Lower lobe of right lung (tissue), 2 donors: ENCODE data around the gene ARMC3. TPM values are rescaled to one million over a fixed set of nuclear protein-coding genes. Genes with fewer than 3 reads are reported as not detected.

Experiments
- ATAC-seq, 2 donors: fragments of 200-7000 bp; cut with Tn5 transposase; one replicate each; pipeline ENCODE4 v1.9.1; 2020 to 2022; ENCODE audit warnings: mild to moderate bottlenecking in 2 of 2, moderate library complexity in 2 of 2
- DNase-seq: peaks from one replicate; pipeline ENCODE4 v3.0.0-alpha.2; 2020
- H3K27ac ChIP-seq: fragments of 200-600 bp; one replicate; pipeline ENCODE4 v1.8.0; 2022
- H3K27me3 ChIP-seq: fragments of 200-600 bp; one replicate; pipeline ENCODE4 v1.8.0; 2022; ENCODE audit warnings: low read depth
- H3K36me3 ChIP-seq: fragments of 200-600 bp; one replicate; pipeline ENCODE4 v1.8.0; 2022; ENCODE audit warnings: mild to moderate bottlenecking
- H3K4me1 ChIP-seq: fragments of 200-600 bp; one replicate; pipeline ENCODE4 v1.8.0; 2022
- H3K4me3 ChIP-seq: fragments of 200-600 bp; one replicate; pipeline ENCODE4 v1.8.0; 2022; ENCODE audit warnings: mild to moderate bottlenecking
- H3K9me3 ChIP-seq: fragments of 200-600 bp; one replicate; pipeline ENCODE4 v1.8.0; 2022
- intact Hi-C: fragments of 100-400 bp; cut with DNase I; formaldehyde crosslinking; loops from one replicate; pipeline ENCODE4 v1.11.0; 2022
- total RNA-seq: library from RNA; stranded (reverse); fragmentation: NEBNext Ultra II Directional; extraction: Animal tissue kit (Norgen Biotek cat#: 25700); gene quantifications from one replicate; pipeline ENCODE4 v1.2.1, GENCODE V29; 2021
- TF ChIP-seq, protein P1 (sequence below): fragments of 200-600 bp; IDR thresholded peaks from one replicate; pipeline ENCODE4 v1.8.0; 2022; ENCODE audit warnings: antibody characterized with exemption, mild to moderate bottlenecking
- donor health status: DM: no; HTN: yes; CAD: no; lungs with severe emphysema.

Gene ARMC3
- total RNA-seq, 1 donor from 2014 or later = 9.6 TPM

DNA sequence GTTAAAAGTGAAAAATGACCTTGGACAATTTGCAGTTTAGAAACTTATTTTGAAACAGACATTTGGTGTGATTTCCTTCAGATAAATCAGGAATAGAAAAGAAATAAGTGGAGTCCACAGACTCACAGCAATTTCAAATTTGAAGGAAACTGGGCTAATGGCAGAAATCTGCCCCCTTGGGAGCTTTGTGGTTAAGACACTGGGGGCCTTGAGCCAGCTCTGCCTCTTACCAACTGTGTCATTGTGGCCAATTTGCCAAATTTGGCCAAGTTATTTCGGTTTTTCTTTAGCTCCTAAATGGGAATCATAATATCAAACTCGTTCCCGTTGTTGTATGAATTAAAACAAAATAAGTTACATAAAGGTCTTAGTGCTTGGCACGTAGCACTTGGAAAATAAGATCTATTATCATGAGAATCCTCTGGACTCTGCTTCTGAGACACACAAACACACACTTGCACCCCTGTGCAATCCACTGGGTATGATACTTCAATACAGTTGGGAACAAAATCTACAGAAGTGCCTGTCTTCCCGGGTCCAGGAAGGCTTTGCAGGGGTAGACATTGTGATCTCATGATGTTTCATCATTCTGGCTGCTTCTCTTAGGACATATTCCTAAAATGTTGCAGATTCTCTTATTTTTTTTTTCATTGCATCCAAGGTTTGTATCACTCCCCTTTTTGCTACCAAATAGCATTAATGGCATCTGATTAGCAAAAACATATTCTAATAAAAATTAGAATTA lies 4.9 kb downstream of the ARMC3 start:
- Histone ChIP-seq H3K27me3 (no peaks in the 10 kb centered on the region), H3K4me3 (no peak overlapping the region), H3K27ac (no peak overlapping the region), H3K4me1 (peaks cover 9% of the 10 kb centered on the region), H3K9me3 (no peaks in the 10 kb centered on the region), H3K36me3 (no peaks in the 10 kb centered on the region)
- TF ChIP-seq, protein P1, sequence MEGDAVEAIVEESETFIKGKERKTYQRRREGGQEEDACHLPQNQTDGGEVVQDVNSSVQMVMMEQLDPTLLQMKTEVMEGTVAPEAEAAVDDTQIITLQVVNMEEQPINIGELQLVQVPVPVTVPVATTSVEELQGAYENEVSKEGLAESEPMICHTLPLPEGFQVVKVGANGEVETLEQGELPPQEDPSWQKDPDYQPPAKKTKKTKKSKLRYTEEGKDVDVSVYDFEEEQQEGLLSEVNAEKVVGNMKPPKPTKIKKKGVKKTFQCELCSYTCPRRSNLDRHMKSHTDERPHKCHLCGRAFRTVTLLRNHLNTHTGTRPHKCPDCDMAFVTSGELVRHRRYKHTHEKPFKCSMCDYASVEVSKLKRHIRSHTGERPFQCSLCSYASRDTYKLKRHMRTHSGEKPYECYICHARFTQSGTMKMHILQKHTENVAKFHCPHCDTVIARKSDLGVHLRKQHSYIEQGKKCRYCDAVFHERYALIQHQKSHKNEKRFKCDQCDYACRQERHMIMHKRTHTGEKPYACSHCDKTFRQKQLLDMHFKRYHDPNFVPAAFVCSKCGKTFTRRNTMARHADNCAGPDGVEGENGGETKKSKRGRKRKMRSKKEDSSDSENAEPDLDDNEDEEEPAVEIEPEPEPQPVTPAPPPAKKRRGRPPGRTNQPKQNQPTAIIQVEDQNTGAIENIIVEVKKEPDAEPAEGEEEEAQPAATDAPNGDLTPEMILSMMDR = no peak
- intact Hi-C loops = no loop called here
- DNase-seq (no peak), ATAC-seq (no peak)

DNA sequence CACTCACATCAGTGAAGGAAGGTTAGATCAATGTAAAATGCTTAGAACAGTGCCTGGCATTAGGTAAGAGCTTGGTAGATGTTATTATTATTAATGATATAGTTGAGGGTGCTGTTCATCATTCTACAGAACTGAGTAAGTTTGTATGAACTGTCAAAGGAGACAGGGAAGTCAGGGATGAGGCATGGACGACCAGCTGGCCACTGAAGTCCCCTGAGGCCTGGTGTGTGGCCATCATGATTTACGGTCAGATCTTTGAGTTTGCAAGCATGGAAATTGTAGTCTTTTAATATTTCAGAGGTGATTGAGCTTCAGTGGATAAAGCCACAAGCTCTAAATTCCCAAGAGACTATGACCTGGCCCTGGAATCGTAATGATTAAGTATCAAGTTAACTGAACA lies 6.9 kb downstream of the ARMC3 start:
- Histone ChIP-seq H3K27ac (no peak overlapping the region), H3K27me3 (no peaks in the 10 kb centered on the region), H3K36me3 (no peaks in the 10 kb centered on the region), H3K4me1 (peaks cover 5% of the 10 kb centered on the region), H3K4me3 (no peak overlapping the region), H3K9me3 (no peaks in the 10 kb centered on the region)
- DNase-seq (no peak), ATAC-seq (no peak)
- intact Hi-C loops = no loop called here
- TF ChIP-seq, protein P1 = no peak

- H3K27ac ChIP-seq = no peak overlapping the region
- no peaks in the 10 kb centered on the region for H3K36me3 ChIP-seq
- H3K4me3 ChIP-seq = no peak overlapping the region
- H3K9me3 ChIP-seq = no peaks in the 10 kb centered on the region
- DNase-seq = no peak
- H3K27me3 ChIP-seq = no peaks in the 10 kb centered on the region
- ATAC-seq = no peak
- TF ChIP-seq, protein P1 = no peak
- intact Hi-C loops = no loop called here
- no peaks in the 10 kb centered on the region for H3K4me1 ChIP-seq
Observed at GRCh38 chr10:22942437-22942836, 14.6 kb downstream of the ARMC3 start.

- Histone ChIP-seq H3K4me1 (no peaks in the 10 kb centered on the region), H3K27me3 (no peaks in the 10 kb centered on the region), H3K9me3 (no peaks in the 10 kb centered on the region), H3K4me3 (no peak overlapping the region), H3K27ac (no peak overlapping the region), H3K36me3 (no peaks in the 10 kb centered on the region)
- DNase-seq (no peak), ATAC-seq (no peak)
- intact Hi-C loops = no loop called here
- TF ChIP-seq, protein P1 = no peak
Observed at GRCh38 chr10:22945934-22946673, 18.3 kb downstream of the ARMC3 start.

- H3K4me3 ChIP-seq = no peak overlapping the region
- peaks cover 5% of the 10 kb centered on the region for H3K9me3 ChIP-seq
- H3K4me1 ChIP-seq = no peaks in the 10 kb centered on the region
- H3K27ac ChIP-seq = no peak overlapping the region
- DNase-seq (no peak), ATAC-seq (no peak)
- no peaks in the 10 kb centered on the region for H3K36me3 ChIP-seq
- no peaks in the 10 kb centered on the region for H3K27me3 ChIP-seq
- TF ChIP-seq, protein P1 = no peak
- intact Hi-C loops = no loop called here
Observed at GRCh38 chr10:22954970-22955369, 27.1 kb downstream of the ARMC3 start.
